Measurements from ENCODE around the gene TTLL7.
"Not testable (repeated sequence)": the region's sequence is repeated elsewhere in the genome, so short reads cannot be mapped to it uniquely, and the experiment has no call there.

Gene TTLL7

DNA sequence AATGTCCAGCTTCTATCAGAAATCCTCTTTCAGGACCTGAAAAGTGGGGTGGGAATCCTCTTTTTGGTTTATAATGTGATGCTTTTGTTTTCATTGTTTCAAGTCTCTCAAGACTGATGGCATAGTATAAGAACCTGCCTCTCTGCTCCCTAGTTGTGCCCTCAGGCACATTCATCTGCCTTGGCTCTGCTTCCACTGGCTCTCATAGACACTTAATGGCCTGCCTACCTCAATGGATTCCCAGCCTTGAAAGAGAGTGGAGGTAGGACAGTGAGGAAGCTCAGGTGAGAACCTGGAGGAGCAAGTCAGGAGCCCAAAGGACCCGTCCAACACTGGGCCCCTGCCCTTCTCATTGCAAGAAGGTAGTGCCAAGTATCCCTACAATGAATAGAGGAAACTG is 4.8 kb downstream of the TTLL7 start:
- no peak for DNase-seq

- no peak for DNase-seq
These were observed 8.2 kb downstream of the TTLL7 start for GRCh38 chr1:83990734-83991133.

DNA sequence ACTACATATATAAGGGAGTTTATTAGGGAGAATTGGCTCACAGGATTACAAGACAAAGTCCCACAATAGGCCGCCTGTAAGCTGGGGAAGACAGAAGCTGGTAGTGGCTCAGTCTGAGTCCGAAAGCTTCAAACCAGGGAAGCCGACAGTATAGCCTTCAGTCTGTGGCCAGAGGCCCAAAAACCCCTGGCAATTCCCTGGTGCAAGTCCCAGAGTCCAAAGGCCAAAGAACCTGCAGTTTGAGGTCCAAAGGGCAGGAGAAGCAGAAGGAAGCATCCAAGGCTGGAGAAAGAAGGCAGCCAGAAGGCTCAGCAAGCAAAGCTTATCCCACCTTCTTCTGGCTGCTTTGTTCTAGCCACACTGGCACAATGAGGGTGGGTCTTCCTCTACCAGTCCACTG is 13.9 kb downstream of the TTLL7 start:
- no peak for DNase-seq

- DNase-seq: not testable (repeated sequence)
These were observed 15.0 kb downstream of the TTLL7 start for GRCh38 chr1:83983918-83984317.

GRCh38 chr1:83978056-83978455 is 20.9 kb downstream of the TTLL7 start:
- DNase-seq: no peak

DNA sequence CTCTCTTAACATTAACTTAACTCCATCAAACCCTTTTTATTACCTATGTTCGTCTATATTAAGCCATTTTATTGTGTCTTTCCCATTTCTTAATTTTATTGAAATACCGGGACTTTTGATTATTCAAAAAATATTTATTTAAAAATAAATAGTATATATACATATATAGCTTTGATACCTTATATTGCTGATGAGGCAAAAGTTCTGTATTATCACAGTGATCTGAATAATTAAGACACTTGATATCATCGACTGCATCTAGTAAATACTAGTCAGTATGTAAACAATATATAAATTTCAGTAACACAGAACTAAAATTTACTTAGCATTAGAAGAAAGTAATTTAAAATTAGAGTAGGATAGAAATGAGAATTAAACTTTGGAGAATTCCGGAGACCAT is 22.0 kb downstream of the TTLL7 start:
- no peak for DNase-seq

- no peak for DNase-seq
These were observed 28.1 kb downstream of the TTLL7 start for GRCh38 chr1:83970802-83971201.

DNA sequence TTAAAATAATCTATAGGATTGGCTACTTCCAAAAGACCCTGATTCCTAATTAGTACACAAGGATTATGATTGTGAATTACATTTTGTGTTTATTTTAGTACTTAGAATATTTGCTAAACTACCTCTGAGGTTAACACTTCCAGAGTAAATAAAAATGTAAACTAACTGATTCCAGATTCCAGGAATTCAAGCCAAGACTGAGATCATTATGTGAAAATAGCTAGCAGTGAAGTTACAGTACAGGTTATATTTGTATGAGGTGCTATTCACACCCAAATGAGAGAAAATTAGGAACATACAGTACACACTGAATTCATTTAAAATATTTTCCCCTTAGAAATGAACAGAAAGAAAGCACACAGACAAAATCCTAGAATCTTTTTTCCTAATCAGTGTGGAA is 28.8 kb downstream of the TTLL7 start:
- no peak for DNase-seq

- DNase-seq: no peak
These were observed 31.6 kb downstream of the TTLL7 start for GRCh38 chr1:83967336-83967735.

DNA sequence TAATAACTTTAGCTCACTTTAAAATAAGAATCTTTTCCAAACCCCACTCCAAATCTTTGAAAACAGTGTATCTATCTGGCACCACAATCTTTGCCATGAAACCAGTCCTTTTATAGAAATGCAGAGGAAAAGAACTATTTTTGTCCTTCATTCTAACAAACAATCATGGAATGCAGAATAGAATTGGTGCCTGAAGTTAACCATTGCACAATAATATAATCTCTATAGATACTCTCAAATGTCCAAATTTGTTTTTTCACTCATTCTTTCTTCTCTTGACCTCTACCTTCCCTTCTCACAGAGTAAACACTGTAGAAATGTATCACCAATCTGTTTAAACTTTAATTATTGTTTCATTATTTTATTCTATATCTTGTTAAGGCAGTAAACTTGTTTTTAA is 34.8 kb downstream of the TTLL7 start:
- DNase-seq: no peak

GRCh38 chr1:83961571-83962295 is 37.2 kb downstream of the TTLL7 start:
- no peak for DNase-seq

DNA sequence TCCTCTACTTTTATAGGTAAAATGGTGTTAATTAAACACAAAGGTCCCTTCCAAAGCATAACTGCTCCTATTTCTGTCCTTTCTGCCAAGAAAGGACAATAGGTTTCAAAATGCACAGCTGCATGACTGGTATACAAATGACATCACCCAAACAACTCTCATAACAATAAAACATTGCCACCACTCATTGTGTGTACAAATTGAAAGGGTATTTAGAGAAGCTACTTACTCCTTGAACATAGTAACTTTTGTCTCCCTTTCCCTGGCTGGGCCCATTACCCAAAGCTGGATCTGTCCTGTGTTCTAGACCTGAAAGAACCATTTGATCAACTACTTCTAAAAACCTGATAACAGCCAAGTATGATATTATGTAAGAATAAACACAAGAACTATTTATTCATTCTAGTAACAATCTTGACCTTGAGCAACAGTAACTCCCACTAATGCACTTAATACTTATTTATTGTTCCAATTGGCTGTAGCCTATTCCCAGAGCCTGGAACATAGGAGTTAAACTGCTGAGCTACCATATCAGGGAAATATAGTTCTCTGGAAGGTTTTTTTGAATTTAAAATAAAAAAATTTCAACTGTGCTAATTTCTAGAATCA is 38.2 kb downstream of the TTLL7 start:
- DNase-seq: no peak

DNA sequence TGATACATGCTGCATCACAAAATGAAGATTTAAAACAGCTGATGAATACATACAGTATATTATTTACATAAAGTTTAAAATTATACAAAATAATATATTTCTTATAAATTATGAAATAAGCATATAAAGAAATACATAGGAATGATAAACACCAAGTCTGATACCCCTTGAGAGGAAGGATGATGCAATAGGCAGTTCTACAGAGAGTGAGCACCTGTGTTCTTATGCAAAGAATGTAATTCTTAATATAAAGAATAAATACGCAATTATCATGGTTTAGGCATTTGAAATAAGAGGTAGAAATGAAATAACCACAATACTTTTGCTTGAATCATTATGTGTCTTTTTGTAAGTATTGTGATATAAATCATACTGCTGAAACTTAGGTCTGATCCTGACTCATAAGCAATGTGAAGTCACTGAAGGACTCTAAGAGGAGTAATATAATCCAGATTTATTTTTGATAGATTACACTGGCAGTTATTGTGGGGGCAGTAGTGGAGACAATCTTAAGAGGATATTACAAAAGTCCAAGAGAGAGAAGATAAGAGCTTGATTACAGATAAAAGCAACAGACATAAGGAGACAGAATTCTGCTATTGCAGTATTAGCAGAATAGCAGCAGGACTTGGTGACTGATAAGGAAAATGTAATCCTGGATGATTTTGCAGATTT is 39.0 kb downstream of the TTLL7 start:
- DNase-seq: no peak

DNA sequence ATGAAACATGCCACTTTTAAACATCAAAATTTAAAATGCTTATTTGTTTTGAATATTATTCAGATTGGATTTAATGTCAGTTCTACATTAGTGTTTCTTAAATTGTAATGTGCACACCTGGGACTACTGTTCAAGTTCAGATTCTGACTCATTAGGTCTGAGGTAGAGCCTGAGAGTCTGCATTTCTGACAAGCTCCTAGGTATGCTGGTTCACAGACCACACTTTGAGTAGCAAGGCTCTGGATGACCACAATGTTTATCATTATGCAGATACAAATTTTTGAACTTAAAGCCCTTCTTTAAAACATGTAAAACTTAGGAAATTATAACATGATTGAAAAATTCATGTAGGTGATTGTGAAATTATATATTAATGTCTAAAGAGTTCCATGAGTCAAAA is 40.2 kb downstream of the TTLL7 start:
- DNase-seq: no peak

DNA sequence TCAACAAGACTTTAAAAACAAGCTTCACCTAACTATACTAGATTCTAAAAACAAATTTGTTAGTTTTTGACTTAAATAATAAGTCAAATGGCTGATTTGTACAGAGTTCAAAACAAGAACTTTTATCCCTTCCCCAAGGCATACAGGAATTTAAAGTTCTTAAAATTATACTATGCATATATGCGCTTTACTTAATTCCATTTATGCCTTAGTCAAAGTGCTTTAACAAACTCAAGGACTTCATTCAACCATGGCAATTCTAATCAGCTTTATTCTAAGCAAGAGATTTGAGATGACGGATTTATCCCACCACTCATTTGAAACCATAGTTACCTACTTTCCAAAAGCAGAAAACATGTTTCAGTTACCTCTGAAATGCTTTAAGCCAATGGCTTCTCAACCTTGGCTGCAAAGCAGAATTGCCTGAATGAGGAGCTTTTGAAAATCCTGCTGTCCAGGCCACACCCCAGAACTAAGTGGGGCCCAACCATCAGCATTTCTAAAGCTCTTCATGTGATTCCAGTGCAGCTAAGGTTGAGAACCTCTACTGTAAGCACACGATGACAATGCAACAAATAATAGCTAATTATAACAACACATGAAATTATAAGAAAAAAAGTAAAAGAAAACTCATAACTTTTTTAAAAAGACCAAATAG is 44.6 kb downstream of the TTLL7 start:
- no peak for DNase-seq

DNA sequence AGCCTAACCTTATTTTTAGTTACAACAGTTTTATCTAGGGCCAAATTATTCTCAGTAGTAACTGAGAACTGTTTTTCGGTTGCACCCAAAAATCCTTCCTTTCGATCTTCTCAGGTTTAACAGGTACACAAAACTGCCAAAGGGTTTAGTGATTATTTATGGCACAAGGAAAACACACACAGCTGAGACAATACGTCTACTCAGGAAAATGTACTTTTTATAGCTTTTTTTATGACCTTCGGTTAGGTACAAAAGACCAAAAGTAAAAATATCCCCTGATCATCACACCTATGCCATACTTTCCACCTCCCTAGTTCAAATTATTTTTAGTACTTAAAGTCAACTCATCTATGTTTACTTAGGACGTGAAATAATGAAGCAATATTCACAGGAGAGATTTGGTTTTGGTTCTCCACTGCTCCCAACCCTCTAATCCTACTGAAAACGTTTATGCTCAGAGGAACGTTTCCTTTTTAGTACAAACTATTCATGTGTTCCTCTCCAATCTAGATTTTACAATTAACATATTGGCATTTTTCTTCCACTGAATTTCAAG is 48.7 kb downstream of the TTLL7 start:
- no peak for DNase-seq

DNA sequence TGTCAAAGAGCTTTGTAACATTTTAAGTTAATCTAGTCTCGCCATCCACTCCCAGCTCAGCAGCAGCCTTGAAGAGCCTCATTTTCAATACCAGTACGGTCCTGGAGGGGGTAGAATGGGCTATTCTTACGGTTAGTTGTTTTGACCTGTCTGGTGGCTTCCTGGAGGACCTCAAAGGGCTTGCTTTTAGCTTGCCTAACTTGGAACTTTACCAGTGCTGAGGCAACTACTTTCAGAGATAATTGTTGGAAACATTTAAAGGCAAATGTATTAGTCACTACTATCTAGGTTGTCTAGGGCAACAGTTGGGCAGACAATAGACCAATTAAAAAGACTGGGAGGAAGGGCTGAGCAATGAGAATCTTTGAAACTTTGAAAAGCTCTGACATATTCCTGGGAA is 56.0 kb downstream of the TTLL7 start:
- DNase-seq: no peak

DNA sequence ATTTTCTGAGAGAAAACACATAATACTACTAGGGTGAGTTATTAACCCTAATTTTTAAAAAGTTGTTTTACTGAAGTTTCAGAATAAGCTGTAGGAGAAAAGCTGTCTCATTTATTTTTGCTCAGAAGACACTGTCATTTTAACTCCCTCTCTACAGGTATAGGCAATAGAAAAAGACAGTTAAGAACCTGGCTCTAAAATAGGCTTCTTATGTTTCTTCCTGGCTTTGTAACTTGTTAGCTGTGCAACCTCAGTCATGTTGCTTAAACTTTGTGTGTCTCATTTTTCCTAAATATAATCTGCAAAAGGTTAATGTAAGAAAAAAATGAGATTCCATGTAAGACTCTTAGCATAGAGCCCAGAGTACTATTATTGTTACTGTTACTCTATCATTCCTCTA is 64.4 kb downstream of the TTLL7 start:
- DNase-seq: no peak

GRCh38 chr1:83932693-83933092 is 66.2 kb downstream of the TTLL7 start:
- DNase-seq: no peak

GRCh38 chr1:83932281-83932680 is 66.7 kb downstream of the TTLL7 start:
- no peak for DNase-seq

GRCh38 chr1:83931658-83932253 is 67.2 kb downstream of the TTLL7 start:
- DNase-seq: peak; percentile 1

- DNase-seq: no peak
These were observed 69.7 kb downstream of the TTLL7 start for GRCh38 chr1:83929184-83929583.

GRCh38 chr1:83928396-83928795 is 70.5 kb downstream of the TTLL7 start:
- DNase-seq: no peak

Measured in activated CD4-positive, alpha-beta T cell treated with anti-CD3 and anti-CD28 coated beads, Interleukin-2, amount 50 U/mL, for 1 hour (primary cell).